GM23338 (cell line): Measurements from ENCODE around the gene UGDH. TPM values are rescaled to one million over a fixed set of nuclear protein-coding genes. Genes with fewer than 3 reads are reported as not detected.
"Not testable (repeated sequence)": the region's sequence is repeated elsewhere in the genome, so short reads cannot be mapped to it uniquely, and the experiment has no call there.

ENCODE experiments used
- ATAC-seq: fragments of 200-7000 bp; cut with Tn5 transposase; 3 replicates; pipeline ENCODE4 v1.9.1; 2020
- DNase-seq: peaks from one replicate; pipeline ENCODE4 v3.0.0-alpha.2; 2015; ENCODE audit warnings: low spot score
- H2AFZ ChIP-seq: fragments of 200-600 bp; sonication (generic); 2 replicates; pipeline ENCODE4 v1.8.0; 2016; ENCODE audit warnings: antibody characterized with exemption, mild to moderate bottlenecking, moderate library complexity
- H3F3A ChIP-seq: fragments of 200-600 bp; sonication (generic); replicated peaks from 2 replicates; pipeline ENCODE4 v1.8.0; 2017; ENCODE audit warnings: antibody characterized with exemption, mixed run types, low read depth
- H3K27ac ChIP-seq: fragments of 200-600 bp; sonication (generic); 2 replicates; pipeline ENCODE4 v1.6.1; 2016; ENCODE audit warnings: low read depth
- H3K27me3 ChIP-seq: fragments of 200-600 bp; sonication (generic); 2 replicates; pipeline ENCODE4 v1.8.0; 2016; ENCODE audit warnings: mild to moderate bottlenecking, mixed run types, moderate library complexity; ENCODE audit not compliant: insufficient read depth
- H3K36me3 ChIP-seq: fragments of 200-600 bp; sonication (generic); 2 replicates; pipeline ENCODE4 v1.8.0; 2016; ENCODE audit warnings: mild to moderate bottlenecking; ENCODE audit not compliant: insufficient read depth
- H3K4me1 ChIP-seq: fragments of 200-600 bp; sonication (generic); 2 replicates; pipeline ENCODE4 v1.8.0; 2016; ENCODE audit warnings: mild to moderate bottlenecking, moderate library complexity; ENCODE audit not compliant: insufficient read depth
- H3K4me2 ChIP-seq: fragments of 200-600 bp; sonication (generic); 2 replicates; pipeline ENCODE4 v1.7.1; 2017; ENCODE audit warnings: mixed run types
- H3K4me3 ChIP-seq: fragments of 200-600 bp; sonication (generic); 2 replicates; pipeline ENCODE4 v1.6.1; 2016; ENCODE audit warnings: mixed run types
- H3K79me2 ChIP-seq: fragments of 200-600 bp; sonication (generic); replicated peaks from 2 replicates; pipeline ENCODE4 v1.8.0; 2017; ENCODE audit warnings: mild to moderate bottlenecking; ENCODE audit not compliant: insufficient read depth
- H3K9me2 ChIP-seq: fragments of 200-600 bp; sonication (generic); 2 replicates; pipeline ENCODE4 v1.8.0; 2017; ENCODE audit not compliant: insufficient read depth
- H4K20me1 ChIP-seq: fragments of 200-600 bp; sonication (generic); replicated peaks from 2 replicates; pipeline ENCODE4 v1.8.0; 2017; ENCODE audit warnings: mild to moderate bottlenecking; ENCODE audit not compliant: insufficient read depth
- H3K27ac Mint-ChIP-seq: 2 replicates; pipeline ENCODE4 v1.8.0; 2020; ENCODE audit warnings: inconsistent platforms, mild to moderate bottlenecking, moderate library complexity, mixed read lengths
- H3K27me3 Mint-ChIP-seq: 3 replicates; pipeline ENCODE4 v1.8.0; 2022; ENCODE audit warnings: low read depth, mild to moderate bottlenecking, moderate library complexity, mixed read lengths, inconsistent platforms; ENCODE audit not compliant: insufficient read depth, poor library complexity
- H3K36me3 Mint-ChIP-seq: 3 replicates; pipeline ENCODE4 v1.8.0; 2021; ENCODE audit warnings: low read depth, mild to moderate bottlenecking, inconsistent platforms, moderate library complexity, mixed read lengths
- H3K4me1 Mint-ChIP-seq: 3 replicates; pipeline ENCODE4 v1.8.0; 2020; ENCODE audit warnings: mild to moderate bottlenecking, inconsistent platforms, mixed read lengths
- H3K4me3 Mint-ChIP-seq: 3 replicates; pipeline ENCODE4 v1.8.0; 2021; ENCODE audit warnings: moderate library complexity, mild to moderate bottlenecking, inconsistent platforms, mixed read lengths
- H3K9me3 Mint-ChIP-seq: 3 replicates; pipeline ENCODE4 v1.8.0; 2020; ENCODE audit warnings: moderate library complexity, mild to moderate bottlenecking, inconsistent platforms, mixed read lengths
- EZH2 ChIP-seq: fragments of 200-600 bp; sonication (generic); IDR thresholded peaks from one replicate; pipeline ENCODE4 v1.8.0; 2017; ENCODE audit warnings: antibody characterized with exemption, mild to moderate bottlenecking, low read depth; ENCODE audit not compliant: unreplicated experiment
- JUNB ChIP-seq: IDR thresholded peaks from one replicate; pipeline ENCODE4 v1.6.1; 2016; ENCODE audit warnings: antibody characterized with exemption; ENCODE audit not compliant: unreplicated experiment
- NANOG ChIP-seq: IDR thresholded peaks from 2 replicates; pipeline ENCODE4 v1.6.1; 2016; ENCODE audit warnings: antibody characterized with exemption, borderline replicate concordance
- POLR2AphosphoS5 ChIP-seq: IDR thresholded peaks from 2 replicates; pipeline ENCODE4 v1.6.1; 2016; ENCODE audit warnings: antibody characterized with exemption, low read depth
- STAT1 ChIP-seq: IDR thresholded peaks from one replicate; pipeline ENCODE4 v1.6.1; 2016; ENCODE audit warnings: antibody characterized with exemption; ENCODE audit not compliant: unreplicated experiment
- polyA plus RNA-seq: library from polyadenylated mRNA; unstranded; fragments of >200 nt; fragmentation: Nextera tagmentation; extraction: Ambion mirVana; gene quantifications from 2 replicates; pipeline ENCODE4 v1.2.1, GENCODE V29; 2016
- total RNA-seq: library from RNA; depleted of rRNA; stranded (reverse); fragments of >200 nt; shearing (Covaris generic); gene quantifications from 2 replicates; pipeline ENCODE4 v1.2.3, GENCODE V29; 2014
- TF ChIP-seq, protein P1 (sequence below): IDR thresholded peaks from one replicate; pipeline ENCODE4 v1.6.1; 2018; ENCODE audit warnings: antibody characterized with exemption; ENCODE audit not compliant: unreplicated experiment
- TF ChIP-seq, protein P2 (sequence below): IDR thresholded peaks from 2 replicates; pipeline ENCODE4 v1.6.1; 2016; ENCODE audit warnings: antibody characterized with exemption
- TF ChIP-seq, protein P3 (sequence below): fragments of 250-450 bp; sonication (Bioruptor Pico); IDR thresholded peaks from 2 replicates; pipeline ENCODE4 v1.5.0; 2020; ENCODE audit warnings: mild to moderate bottlenecking, moderate library complexity

UGDH gene
- total and polyA plus RNA-seq, 2 experiments from 2014 or later, result 48.9 to 81.3 TPM

DNA sequence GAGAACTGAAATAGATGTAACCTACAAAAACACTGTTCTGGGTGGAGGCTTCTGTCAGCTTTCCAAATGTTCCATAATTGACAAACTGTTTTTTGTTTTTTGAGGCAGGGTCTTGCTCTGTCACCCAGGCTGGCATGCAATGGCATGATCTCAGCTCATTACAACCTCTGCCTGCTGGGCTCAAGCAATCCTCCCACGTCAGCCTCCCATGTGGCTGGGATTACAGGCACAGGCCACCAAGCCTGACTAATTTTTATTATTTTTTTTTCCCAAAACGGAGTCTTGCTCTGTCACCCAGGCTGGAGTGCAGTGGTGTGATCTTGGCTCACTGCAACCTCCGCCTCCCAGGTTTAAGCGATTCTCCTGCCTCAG lies 24.6 kb downstream of the UGDH start:
- not testable (repeated sequence) for H3K4me3 Mint-ChIP-seq, H3K9me2 ChIP-seq, H3K27ac ChIP-seq, H3K27me3 Mint-ChIP-seq, ATAC-seq, H3K79me2 ChIP-seq, DNase-seq, H4K20me1 ChIP-seq, H3F3A ChIP-seq, H3K4me1 Mint-ChIP-seq, H3K4me3 ChIP-seq, H3K4me2 ChIP-seq, H3K9me3 Mint-ChIP-seq, H2AFZ ChIP-seq, H3K4me1 ChIP-seq, H3K27me3 ChIP-seq, H3K27ac Mint-ChIP-seq
- peaks cover 78% of the 10 kb centered on the region for H3K36me3 Mint-ChIP-seq
- peaks cover 40% of the 10 kb centered on the region for H3K36me3 ChIP-seq

DNA sequence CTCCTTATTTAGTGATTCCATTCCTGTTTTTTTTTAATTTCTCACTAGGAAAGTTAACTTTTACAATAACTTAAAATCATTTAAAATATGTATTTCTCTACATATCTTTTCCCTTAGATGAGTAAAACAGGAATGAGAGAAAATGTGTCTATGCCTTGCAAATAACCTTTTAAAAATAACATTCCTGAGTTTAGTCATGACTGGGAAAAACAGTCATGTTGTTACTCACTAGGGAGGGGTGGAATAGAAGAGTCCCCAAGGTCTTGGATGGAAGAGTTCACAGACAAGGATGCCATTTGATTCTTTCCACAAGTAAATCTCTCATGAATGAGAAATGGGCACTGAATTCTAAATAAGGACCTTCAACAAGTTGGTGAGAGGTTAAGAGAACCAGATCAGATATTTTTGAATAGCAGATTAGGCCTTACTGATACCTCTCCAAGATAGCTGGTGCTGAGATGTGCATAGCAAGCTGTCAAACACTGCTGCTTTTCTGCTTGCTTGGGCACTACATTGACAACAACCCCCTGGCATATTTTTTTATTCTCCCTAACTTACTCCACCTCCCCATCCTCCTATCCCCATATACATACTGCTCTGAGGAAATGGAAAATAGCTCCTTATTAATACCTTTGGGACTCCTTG lies 25.1 kb downstream of the UGDH start:
- Mint-ChIP-seq H3K27ac (no peak overlapping the region), H3K9me3 (no peaks in the 10 kb centered on the region), H3K4me3 (no peak overlapping the region), H3K27me3 (peaks cover 2% of the 10 kb centered on the region), H3K36me3 (peaks cover 73% of the 10 kb centered on the region), H3K4me1 (no peaks in the 10 kb centered on the region)
- Histone ChIP-seq H4K20me1 (0 out of 2 replicates have a peak, but pooled peaks cover 2% of the 10 kb centered on the region), H3K36me3 (peaks cover 35% of the 10 kb centered on the region), H3K4me1 (no peaks in the 10 kb centered on the region), H3K79me2 (no peaks in the 10 kb centered on the region), H2AFZ (no peak overlapping the region), H3K9me2 (no peaks in the 10 kb centered on the region), H3K4me2 (no peak overlapping the region), H3K27me3 (no peaks in the 10 kb centered on the region), H3F3A (peaks cover 4% of the 10 kb centered on the region; the same call in 1 of the 2 replicates), H3K27ac (no peak overlapping the region), H3K4me3 (no peak overlapping the region)
- ATAC-seq (no peak), DNase-seq (no peak)
- TF ChIP-seq, protein P1, sequence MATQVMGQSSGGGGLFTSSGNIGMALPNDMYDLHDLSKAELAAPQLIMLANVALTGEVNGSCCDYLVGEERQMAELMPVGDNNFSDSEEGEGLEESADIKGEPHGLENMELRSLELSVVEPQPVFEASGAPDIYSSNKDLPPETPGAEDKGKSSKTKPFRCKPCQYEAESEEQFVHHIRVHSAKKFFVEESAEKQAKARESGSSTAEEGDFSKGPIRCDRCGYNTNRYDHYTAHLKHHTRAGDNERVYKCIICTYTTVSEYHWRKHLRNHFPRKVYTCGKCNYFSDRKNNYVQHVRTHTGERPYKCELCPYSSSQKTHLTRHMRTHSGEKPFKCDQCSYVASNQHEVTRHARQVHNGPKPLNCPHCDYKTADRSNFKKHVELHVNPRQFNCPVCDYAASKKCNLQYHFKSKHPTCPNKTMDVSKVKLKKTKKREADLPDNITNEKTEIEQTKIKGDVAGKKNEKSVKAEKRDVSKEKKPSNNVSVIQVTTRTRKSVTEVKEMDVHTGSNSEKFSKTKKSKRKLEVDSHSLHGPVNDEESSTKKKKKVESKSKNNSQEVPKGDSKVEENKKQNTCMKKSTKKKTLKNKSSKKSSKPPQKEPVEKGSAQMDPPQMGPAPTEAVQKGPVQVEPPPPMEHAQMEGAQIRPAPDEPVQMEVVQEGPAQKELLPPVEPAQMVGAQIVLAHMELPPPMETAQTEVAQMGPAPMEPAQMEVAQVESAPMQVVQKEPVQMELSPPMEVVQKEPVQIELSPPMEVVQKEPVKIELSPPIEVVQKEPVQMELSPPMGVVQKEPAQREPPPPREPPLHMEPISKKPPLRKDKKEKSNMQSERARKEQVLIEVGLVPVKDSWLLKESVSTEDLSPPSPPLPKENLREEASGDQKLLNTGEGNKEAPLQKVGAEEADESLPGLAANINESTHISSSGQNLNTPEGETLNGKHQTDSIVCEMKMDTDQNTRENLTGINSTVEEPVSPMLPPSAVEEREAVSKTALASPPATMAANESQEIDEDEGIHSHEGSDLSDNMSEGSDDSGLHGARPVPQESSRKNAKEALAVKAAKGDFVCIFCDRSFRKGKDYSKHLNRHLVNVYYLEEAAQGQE, result no peak
- TF ChIP-seq, protein P2, sequence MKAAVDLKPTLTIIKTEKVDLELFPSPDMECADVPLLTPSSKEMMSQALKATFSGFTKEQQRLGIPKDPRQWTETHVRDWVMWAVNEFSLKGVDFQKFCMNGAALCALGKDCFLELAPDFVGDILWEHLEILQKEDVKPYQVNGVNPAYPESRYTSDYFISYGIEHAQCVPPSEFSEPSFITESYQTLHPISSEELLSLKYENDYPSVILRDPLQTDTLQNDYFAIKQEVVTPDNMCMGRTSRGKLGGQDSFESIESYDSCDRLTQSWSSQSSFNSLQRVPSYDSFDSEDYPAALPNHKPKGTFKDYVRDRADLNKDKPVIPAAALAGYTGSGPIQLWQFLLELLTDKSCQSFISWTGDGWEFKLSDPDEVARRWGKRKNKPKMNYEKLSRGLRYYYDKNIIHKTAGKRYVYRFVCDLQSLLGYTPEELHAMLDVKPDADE, result no peak
- no peak for TF ChIP-seq JUNB
- no peak for TF ChIP-seq NANOG
- no peak for TF ChIP-seq STAT1
- TF ChIP-seq, protein P3, sequence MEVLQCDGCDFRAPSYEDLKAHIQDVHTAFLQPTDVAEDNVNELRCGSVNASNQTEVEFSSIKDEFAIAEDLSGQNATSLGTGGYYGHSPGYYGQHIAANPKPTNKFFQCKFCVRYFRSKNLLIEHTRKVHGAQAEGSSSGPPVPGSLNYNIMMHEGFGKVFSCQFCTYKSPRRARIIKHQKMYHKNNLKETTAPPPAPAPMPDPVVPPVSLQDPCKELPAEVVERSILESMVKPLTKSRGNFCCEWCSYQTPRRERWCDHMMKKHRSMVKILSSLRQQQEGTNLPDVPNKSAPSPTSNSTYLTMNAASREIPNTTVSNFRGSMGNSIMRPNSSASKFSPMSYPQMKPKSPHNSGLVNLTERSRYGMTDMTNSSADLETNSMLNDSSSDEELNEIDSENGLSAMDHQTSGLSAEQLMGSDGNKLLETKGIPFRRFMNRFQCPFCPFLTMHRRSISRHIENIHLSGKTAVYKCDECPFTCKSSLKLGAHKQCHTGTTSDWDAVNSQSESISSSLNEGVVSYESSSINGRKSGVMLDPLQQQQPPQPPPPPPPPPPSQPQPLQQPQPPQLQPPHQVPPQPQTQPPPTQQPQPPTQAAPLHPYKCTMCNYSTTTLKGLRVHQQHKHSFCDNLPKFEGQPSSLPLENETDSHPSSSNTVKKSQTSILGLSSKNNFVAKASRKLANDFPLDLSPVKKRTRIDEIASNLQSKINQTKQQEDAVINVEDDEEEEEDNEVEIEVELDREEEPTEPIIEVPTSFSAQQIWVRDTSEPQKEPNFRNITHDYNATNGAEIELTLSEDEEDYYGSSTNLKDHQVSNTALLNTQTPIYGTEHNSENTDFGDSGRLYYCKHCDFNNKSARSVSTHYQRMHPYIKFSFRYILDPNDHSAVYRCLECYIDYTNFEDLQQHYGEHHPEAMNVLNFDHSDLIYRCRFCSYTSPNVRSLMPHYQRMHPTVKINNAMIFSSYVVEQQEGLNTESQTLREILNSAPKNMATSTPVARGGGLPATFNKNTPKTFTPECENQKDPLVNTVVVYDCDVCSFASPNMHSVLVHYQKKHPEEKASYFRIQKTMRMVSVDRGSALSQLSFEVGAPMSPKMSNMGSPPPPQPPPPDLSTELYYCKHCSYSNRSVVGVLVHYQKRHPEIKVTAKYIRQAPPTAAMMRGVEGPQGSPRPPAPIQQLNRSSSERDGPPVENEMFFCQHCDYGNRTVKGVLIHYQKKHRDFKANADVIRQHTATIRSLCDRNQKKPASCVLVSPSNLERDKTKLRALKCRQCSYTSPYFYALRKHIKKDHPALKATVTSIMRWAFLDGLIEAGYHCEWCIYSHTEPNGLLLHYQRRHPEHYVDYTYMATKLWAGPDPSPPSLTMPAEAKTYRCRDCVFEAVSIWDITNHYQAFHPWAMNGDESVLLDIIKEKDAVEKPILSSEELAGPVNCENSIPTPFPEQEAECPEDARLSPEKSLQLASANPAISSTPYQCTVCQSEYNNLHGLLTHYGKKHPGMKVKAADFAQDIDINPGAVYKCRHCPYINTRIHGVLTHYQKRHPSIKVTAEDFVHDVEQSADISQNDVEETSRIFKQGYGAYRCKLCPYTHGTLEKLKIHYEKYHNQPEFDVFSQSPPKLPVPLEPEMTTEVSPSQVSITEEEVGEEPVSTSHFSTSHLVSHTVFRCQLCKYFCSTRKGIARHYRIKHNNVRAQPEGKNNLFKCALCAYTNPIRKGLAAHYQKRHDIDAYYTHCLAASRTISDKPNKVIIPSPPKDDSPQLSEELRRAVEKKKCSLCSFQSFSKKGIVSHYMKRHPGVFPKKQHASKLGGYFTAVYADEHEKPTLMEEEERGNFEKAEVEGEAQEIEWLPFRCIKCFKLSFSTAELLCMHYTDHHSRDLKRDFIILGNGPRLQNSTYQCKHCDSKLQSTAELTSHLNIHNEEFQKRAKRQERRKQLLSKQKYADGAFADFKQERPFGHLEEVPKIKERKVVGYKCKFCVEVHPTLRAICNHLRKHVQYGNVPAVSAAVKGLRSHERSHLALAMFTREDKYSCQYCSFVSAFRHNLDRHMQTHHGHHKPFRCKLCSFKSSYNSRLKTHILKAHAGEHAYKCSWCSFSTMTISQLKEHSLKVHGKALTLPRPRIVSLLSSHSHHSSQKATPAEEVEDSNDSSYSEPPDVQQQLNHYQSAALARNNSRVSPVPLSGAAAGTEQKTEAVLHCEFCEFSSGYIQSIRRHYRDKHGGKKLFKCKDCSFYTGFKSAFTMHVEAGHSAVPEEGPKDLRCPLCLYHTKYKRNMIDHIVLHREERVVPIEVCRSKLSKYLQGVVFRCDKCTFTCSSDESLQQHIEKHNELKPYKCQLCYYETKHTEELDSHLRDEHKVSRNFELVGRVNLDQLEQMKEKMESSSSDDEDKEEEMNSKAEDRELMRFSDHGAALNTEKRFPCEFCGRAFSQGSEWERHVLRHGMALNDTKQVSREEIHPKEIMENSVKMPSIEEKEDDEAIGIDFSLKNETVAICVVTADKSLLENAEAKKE (CRISPR knock-in tag), result no peak
- no peak for TF ChIP-seq POLR2AphosphoS5
- no peak for TF ChIP-seq EZH2
